ENCODE results near the gene PIWIL4.

PIWIL4 gene

DNA sequence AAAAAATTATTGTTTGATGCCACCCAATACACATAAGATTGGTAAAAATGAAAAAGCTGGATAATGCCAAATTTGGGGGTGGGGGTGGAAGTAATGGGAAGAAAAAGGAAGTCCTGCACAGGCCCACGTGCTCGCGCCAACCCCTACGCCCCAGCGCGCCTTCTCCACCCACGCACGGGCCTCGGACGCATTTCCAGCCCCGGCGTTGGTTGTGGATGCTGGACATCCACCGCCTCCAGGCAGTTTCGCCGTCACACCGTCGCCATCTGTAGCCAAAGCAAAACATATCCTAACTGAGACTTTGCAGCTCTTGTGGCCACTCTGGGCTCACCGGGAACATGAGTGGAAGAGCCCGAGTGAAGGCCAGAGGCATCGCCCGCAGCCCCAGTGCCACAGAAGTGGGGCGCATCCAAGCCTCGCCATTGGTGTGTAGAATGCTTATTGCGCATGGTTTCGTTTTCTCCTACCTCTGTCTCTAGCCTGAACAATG lies at the start of gene PIWIL4:
PIWIL4 (plus strand) TSS at position 188 of the 490 bp plus-strand sequence; CDS start at position 339, 151 bp downstream.
- DNase-seq (ENCODE audit: low read depth), result no peak

GRCh38 chr11:94518300-94518699 lies 48.9 kb upstream of the PIWIL4 start:
- DNase-seq (ENCODE audit: low read depth), result no peak

GRCh38 chr11:94519478-94520084 lies 47.6 kb upstream of the PIWIL4 start:
- DNase-seq (ENCODE audit: low read depth), result no peak

GRCh38 chr11:94521684-94522083 lies 45.5 kb upstream of the PIWIL4 start:
- DNase-seq (ENCODE audit: low read depth), result no peak

- no peak for DNase-seq (ENCODE audit: low read depth)
Measured at GRCh38 chr11:94524341-94524740, 42.8 kb upstream of the PIWIL4 start.

DNA sequence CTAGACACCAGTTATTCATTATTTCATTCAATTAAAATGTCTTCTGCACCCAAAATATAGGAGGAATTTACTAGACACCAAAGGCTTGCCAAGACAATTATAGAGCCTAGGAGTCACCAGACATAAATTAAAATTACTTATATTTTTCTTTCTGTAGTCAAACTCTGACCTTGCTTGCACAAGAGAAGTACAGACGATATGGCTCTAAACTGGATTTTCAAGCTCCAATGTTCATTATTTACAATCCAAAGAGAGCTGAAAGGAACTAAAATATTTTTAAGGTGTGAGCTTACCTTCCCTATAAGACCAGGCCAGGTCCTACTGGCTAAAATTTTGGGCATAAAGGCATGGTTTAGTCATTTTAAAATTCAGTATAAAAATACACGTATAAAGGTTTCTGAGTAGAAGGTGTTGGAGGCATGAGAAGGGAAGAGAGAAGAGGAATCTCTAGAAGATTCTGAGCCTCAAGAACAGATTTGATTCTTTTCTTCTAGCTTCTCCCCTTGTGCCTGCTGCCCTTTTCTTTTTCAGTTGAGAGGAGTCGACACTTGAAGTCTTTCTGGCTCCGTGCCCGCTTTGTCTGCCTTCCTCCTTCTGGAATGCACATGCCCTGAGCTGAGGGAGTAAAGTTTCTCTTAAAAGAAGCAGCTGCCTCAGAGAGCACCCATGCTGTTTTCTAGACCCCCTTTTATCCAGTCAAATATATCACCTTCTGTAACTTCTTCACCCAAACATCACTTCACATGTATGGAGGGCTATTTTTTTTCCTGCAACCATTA lies 41.4 kb upstream of the PIWIL4 start:
- DNase-seq (ENCODE audit: low read depth), result no peak

DNA sequence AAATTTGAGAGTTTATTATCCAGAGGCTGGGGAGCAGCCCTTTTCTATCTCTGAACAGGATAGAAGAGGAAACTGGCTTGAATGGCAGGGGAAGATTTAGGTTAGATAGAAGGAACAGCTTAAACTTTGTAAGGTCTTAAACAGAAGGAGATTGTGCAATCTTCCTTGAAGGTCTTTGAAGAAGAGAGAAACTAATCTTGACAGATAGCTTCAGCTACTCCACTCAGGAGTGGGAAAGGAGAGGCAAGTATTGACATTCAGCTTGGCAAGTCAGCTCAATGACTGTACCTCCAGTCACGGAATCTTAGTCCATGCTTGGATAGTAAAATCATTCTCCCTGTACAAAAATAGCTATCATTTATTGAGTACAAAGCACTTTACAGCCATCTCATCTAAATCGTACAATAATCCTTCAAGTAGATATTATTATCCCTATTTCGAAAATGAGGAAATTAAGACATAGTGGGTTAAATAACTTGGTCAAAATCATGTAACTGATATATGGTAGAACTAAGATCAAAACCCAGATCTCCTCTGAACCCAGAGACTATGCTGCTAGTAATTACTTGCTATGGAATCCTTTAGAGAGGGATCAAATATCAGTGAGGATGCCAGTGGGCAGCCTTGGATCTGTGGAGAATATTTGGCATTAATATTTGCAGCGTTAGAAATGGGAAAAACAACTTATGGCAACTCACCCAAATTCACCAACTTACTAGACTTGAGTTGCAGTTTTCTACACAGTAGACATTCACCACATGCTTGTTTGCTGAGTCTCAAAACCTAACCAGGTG lies 40.3 kb upstream of the PIWIL4 start:
- no peak for DNase-seq (ENCODE audit: low read depth)

DNA sequence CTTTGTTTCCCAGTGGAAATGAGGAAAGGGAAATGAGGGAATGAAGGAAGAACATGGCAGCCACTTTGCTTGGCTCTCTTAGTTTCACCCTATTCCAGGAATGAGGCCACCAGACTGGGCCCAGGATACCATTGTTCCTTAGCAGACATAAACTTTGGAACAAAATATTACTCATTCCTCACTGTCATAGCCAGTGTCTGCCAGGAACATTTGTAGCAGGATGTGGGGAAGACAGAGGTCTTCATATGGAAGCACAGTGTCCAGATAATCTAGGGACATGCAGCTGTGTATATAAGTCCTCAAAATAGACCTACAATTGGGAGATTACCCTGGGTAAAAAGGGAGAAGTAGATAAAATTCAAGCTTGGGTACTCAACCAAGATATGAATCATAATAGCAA lies 38.6 kb upstream of the PIWIL4 start:
- DNase-seq (ENCODE audit: low read depth), result no peak

DNA sequence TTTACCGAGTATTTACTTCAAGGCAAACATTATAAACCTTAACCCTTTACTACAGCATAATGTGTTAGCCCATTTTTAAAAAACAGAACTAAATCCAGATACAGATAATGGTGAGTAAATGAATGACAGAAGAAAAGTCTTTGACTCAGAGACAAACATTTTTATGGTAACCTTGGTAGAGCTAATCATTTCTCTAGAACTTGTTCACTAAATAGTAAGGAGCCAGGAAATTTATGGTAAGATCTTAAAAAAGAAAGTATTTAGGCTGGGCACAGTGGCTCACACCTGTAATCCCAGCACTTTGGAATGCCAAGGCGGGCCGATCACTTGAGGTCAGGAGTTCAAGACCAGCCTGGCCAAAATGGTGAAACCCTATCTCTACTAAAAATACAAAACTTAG lies 35.0 kb upstream of the PIWIL4 start:
- DNase-seq (ENCODE audit: low read depth), result no peak

DNA sequence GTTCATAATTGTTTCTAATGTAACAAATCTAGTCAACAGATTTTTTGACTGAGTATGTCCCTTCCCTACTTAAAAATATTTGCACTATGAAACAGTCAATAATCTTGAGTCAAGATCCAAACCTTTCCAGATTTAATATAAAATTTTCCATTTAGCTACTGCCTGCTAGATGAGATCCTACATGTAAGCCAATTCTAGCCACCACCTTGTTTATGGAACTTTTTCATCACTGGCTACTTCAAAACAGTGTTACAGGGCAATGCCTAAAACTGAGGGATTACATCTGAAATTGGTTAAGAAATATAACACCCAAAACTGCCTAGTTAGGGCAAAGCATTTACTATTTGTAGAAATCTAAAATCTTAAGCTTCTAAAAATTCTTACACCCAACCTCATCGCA lies 34.0 kb upstream of the PIWIL4 start:
- DNase-seq (ENCODE audit: low read depth), result no peak

DNA sequence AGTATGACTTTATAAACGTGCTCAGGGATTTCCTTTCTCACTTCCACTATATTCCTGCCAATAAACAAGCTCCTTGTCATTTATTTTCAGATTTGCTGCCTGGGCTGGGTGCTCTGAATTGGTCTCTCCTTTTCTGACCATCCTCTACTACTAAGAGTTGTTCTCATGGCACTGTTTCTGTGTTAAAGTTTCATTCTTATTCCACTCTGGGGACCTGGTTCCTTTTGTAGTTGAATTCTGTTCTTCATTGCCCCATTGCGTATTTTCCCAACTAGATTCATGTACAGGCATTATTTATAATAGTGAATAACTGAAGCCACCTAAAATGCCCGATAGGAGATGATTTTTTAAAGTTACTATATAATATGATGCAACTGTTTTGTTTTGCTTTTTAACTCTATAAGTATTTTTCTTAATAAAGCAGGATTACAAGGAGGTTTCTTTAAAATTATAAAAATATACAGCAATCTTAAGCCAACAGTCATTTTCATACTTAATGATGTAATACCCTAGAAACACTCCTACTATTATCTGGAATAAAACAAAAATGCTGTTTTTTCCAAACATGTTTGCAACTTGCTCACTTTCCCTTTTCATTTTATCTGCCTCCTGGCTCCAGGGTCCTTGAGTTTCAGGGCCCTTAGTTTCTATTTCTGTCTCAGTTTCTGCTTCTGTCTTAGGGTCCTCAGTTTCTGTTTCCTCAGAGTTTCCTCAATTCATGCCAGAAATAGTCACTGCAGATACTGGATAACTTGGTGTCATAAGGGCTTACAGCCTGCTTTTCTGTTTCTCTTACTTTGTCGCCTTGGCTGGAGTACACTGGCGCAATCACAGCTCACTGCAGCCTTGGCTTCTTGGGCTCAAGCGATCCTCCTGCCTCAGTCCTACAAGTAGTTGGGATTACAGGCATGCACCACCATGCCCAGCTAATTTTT lies 33.2 kb upstream of the PIWIL4 start:
- no peak for DNase-seq (ENCODE audit: low read depth)

DNA sequence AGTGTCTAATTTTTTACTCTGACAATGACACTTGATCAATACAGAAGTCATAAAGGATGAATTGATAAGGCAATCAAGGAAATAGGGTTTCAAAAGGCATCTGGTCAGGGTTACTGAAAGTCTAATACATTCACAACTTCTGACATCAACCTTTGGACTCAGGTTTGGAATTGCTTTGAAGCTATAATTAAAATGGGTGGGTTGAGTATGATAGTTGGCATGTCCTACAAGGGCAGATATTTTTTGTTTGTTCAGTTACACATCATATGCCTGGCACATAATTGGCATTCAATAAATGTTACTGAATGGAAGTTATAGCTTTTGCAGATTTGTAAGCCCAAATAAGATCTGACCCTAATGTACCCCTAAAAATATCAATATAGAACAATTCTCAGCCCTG lies 30.8 kb upstream of the PIWIL4 start:
- DNase-seq (ENCODE audit: low read depth), result no peak

DNA sequence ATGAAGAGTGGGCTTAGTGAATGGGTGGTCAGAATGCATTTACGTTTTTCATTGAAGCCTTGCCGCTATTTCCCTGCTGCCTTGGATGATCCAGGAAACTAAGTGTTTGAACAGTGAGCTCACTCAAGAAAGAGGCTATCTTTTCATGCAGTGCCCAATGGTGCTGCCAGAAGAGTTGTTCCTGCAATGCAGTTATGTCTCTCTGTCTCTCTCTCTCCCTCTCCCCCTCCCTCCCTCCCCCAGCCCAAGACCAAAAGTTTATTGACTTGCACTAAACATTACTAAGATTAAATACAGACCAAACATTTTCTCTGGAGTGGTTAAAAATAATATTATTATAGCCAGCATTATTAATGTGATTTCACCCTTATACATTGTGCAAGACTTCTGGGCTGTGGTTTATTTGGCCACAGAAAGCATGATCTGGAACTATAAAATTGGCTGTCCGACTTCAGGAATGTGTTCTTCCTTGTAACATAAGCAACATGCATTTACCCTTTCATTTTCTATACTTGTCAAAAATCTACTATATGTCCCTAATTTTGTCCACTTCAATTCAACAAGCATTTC lies 30.1 kb upstream of the PIWIL4 start:
- DNase-seq (ENCODE audit: low read depth), result no peak

DNA sequence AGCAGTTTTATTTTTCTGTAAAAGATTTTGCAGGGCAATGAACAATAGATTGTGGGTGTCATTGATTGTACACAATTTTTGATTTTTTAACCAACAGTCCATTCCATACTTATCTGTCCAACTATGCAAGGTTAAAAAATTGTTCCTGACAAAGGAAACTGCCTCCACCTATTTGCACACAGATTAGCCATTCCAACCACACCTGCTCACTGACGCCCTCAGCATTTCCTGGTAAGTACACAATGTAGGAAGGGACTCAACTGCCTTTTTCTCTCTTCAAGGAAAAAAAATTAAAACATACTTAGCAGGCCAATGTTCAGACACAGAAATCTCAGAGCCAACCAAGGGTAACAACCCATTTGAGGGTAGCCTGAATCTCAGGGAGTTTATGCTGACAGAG lies 27.7 kb upstream of the PIWIL4 start:
- no peak for DNase-seq (ENCODE audit: low read depth)

- peak; percentile 59 for DNase-seq (ENCODE audit: low read depth)
Measured at GRCh38 chr11:94543695-94544645, 23.2 kb upstream of the PIWIL4 start, which contains the start of gene FUT4. Gene FUT4, plus strand, starts transcription at chr11:94543921. Its CDS starts 213 bp downstream, at chr11:94544134.

DNA sequence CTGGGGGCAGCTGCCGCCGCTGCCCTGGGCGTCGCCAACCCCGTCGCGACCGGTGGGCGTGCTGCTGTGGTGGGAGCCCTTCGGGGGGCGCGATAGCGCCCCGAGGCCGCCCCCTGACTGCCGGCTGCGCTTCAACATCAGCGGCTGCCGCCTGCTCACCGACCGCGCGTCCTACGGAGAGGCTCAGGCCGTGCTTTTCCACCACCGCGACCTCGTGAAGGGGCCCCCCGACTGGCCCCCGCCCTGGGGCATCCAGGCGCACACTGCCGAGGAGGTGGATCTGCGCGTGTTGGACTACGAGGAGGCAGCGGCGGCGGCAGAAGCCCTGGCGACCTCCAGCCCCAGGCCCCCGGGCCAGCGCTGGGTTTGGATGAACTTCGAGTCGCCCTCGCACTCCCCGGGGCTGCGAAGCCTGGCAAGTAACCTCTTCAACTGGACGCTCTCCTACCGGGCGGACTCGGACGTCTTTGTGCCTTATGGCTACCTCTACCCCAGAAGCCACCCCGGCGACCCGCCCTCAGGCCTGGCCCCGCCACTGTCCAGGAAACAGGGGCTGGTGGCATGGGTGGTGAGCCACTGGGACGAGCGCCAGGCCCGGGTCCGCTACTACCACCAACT lies 22.4 kb upstream of the PIWIL4 start:
- DNase-seq (ENCODE audit: low read depth), result no peak

- DNase-seq (ENCODE audit: low read depth), result no peak
Measured at GRCh38 chr11:94545264-94546161, 21.7 kb upstream of the PIWIL4 start.

GRCh38 chr11:94546162-94546470 lies 21.1 kb upstream of the PIWIL4 start:
- DNase-seq (ENCODE audit: low read depth), result no peak

GRCh38 chr11:94546886-94547285 lies 20.3 kb upstream of the PIWIL4 start:
- DNase-seq (ENCODE audit: low read depth), result no peak

Data from activated T-helper 9 cell treated with anti-CD3 and anti-CD28 coated beads, Interleukin-2, amount 50 U/mL, for 16 hours (primary cell).